ENCODE measurements around the gene FDX2. TPM values are rescaled to one million over a fixed set of nuclear protein-coding genes. Genes with fewer than 3 reads are reported as not detected.

The FDX2 gene
- total RNA-seq, 1 donor from 2014 or later, result 25.0 TPM

DNA sequence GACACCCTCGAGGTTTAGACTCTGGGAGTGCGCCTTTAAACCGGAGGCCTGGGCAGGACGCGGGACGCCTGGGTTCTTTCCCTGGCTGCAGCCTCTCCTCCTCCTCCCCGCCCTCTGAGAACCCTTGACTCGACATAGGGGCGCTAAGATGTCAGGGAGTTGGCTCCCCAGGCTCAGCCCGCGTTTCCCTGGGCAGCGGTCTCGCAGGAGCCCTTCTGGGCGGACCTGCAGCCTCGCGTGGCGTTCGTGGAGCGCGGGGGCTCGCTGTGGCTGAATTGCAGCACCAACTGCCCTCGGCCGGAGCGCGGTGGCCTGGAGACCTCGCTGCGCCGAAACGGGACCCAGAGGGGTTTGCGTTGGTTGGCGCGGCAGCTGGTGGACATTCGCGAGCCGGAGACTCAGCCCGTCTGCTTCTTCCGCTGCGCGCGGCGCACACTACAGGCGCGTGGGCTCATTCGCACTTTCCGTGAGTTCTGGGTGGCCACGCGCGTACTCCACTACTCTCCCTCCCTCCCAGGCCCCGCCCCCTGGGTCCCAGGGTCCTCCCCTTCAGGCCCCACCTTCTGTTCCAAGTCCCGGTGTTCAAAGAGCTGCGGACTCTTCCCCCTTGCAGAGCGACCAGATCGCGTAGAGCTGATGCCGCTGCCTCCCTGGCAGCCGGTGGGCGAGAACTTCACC lies 24.8 kb downstream of the FDX2 start:
- Histone ChIP-seq H3K4me3 (peak overlapping the region; percentile 37 to 56), H3K9me3 (no peaks in the 10 kb centered on the region)
- intact Hi-C loops (cut with DNase I), result no loop called here

DNA sequence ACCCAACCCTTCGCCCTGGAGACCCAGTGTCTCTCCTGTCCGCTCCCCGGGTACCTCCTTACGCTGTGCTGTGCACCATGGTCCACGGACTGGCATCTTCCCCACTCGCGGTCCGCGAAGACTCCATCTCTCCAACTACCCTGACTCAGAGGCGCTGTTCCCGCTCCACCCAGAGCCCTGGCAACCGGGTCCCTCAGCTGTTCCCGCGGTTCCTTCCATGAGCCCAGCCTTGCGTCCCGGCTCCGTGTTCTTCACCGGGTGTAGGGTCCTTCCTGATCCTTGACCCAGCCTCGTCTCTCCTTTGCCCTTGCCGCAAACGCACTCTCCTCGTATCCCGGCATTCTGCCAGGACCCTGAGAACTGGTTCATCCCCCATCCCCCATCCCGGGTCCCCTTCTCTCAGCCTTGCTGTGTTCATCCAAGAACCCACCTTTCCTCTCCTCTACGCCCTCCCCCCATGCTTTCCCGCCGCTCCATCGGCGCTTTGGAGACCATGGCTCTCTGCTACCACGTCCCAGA lies 25.4 kb downstream of the FDX2 start:
- TF ChIP-seq POLR2AphosphoS5 (IDR thresholded peaks at IDR 0.05; ENCODE audit: insufficient read depth in 1 of 2, low read depth in 1 of 2) (no peak), POLR2A (IDR thresholded peaks at IDR 0.05) (no peak)
- TF ChIP-seq, protein P1, sequence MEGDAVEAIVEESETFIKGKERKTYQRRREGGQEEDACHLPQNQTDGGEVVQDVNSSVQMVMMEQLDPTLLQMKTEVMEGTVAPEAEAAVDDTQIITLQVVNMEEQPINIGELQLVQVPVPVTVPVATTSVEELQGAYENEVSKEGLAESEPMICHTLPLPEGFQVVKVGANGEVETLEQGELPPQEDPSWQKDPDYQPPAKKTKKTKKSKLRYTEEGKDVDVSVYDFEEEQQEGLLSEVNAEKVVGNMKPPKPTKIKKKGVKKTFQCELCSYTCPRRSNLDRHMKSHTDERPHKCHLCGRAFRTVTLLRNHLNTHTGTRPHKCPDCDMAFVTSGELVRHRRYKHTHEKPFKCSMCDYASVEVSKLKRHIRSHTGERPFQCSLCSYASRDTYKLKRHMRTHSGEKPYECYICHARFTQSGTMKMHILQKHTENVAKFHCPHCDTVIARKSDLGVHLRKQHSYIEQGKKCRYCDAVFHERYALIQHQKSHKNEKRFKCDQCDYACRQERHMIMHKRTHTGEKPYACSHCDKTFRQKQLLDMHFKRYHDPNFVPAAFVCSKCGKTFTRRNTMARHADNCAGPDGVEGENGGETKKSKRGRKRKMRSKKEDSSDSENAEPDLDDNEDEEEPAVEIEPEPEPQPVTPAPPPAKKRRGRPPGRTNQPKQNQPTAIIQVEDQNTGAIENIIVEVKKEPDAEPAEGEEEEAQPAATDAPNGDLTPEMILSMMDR (IDR thresholded peaks at IDR 0.05), result no peak
- Histone ChIP-seq H3K4me1 (peaks cover 86% of the 10 kb centered on the region), H3K4me3 (peak overlapping the region; percentile 37 to 56), H3K9me3 (no peaks in the 10 kb centered on the region), H3K27ac (no peak overlapping the region), H3K27me3 (peaks cover 24% of the 10 kb centered on the region), H3K36me3 (peaks cover 0 to 2% of the 10 kb centered on the region in 2 donors)
- intact Hi-C loops (cut with DNase I), result no loop called here
- peak in 1 of 2 donors; percentile 92 for DNase-seq (ENCODE audit: extremely low spot score in 2 of 2)

More for the DNA sequence above, 24.8 kb downstream of the FDX2 start:
- TF ChIP-seq POLR2AphosphoS5 (IDR thresholded peaks at IDR 0.05; ENCODE audit: insufficient read depth in 1 of 2, low read depth in 1 of 2), result no peak
- TF ChIP-seq, protein P1 (IDR thresholded peaks at IDR 0.05), result no peak
- TF ChIP-seq POLR2A (IDR thresholded peaks at IDR 0.05), result no peak
- Histone ChIP-seq H3K36me3 (no peaks in the 10 kb centered on the region), H3K4me1 (peaks cover 88% of the 10 kb centered on the region), H3K27ac (no peak overlapping the region), H3K27me3 (peaks cover 24% of the 10 kb centered on the region)
- DNase-seq (ENCODE audit: extremely low spot score in 2 of 2), result peak in 1 of 2 donors; percentile 96

- no peak for DNase-seq (ENCODE audit: extremely low spot score in 2 of 2)
- H3K4me1 ChIP-seq, result peaks cover 81% of the 10 kb centered on the region
- no peaks in the 10 kb centered on the region for H3K9me3 ChIP-seq
- TF ChIP-seq POLR2AphosphoS5 (IDR thresholded peaks at IDR 0.05; ENCODE audit: insufficient read depth in 1 of 2, low read depth in 1 of 2) (no peak), POLR2A (IDR thresholded peaks at IDR 0.05) (no peak)
- TF ChIP-seq, protein P1 (IDR thresholded peaks at IDR 0.05), result no peak
- no peak within 1 kb of the TSS for H3K27ac ChIP-seq
- intact Hi-C loops (cut with DNase I), result no loop called here
- peaks cover 19% of the 10 kb centered on the region for H3K27me3 ChIP-seq
- peaks cover 0 to 7% of the 10 kb centered on the region in 2 donors for H3K36me3 ChIP-seq
- peak within 1 kb of the TSS; percentile 37 to 56 for H3K4me3 ChIP-seq
Observed at GRCh38 chr19:10289836-10290356, 25.9 kb downstream of the FDX2 start, which contains the start of gene ICAM5. TSS of gene ICAM5 (plus strand) at chr19:10289952. CDS start at chr19:10290044, 92 bp downstream.

- peaks cover 13% of the 10 kb centered on the region for H3K27me3 ChIP-seq
- intact Hi-C loops (cut with DNase I), result no loop called here
- no peak overlapping the region for H3K27ac ChIP-seq
- no peak for TF ChIP-seq POLR2A (IDR thresholded peaks at IDR 0.05)
- TF ChIP-seq, protein P1 (IDR thresholded peaks at IDR 0.05), result no peak
- no peak for TF ChIP-seq POLR2AphosphoS5 (IDR thresholded peaks at IDR 0.05; ENCODE audit: insufficient read depth in 1 of 2, low read depth in 1 of 2)
- no peak for DNase-seq (ENCODE audit: extremely low spot score in 2 of 2)
- peaks cover 0 to 11% of the 10 kb centered on the region in 2 donors for H3K36me3 ChIP-seq
- peaks cover 80% of the 10 kb centered on the region for H3K4me1 ChIP-seq
- no peaks in the 10 kb centered on the region for H3K9me3 ChIP-seq
- peak overlapping the region; percentile 37 to 56 for H3K4me3 ChIP-seq
Observed at GRCh38 chr19:10289167-10289835, 26.5 kb downstream of the FDX2 start.
